Measurements from ENCODE around the gene SLC26A8.

Gene SLC26A8

DNA sequence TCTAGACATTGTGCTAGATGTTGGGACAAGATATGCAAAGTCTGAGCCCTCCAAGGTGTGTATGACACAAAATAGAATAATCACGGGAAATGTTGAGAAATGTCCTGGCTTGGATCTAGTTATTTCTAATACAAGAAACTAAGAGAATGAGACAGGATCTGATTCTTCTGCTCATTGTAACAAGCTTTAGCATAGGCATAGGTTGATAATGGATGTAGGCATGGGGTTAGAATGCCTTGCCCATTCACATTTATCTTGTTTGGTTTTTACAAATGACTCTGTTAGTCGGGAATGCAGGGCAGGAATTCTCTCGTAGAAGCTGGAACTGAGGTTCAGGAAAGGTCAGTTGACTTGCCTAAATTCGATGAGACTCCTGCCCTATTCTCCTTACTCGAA is 1.5 kb upstream of the SLC26A8 start:
- Histone ChIP-seq H3K4me1 (ENCODE audit: control insufficient read depth in 1 of 2, insufficient read depth in 1 of 2, low read depth in 1 of 2, low read length in 1 of 2) (peaks cover 68 to 74% of the 10 kb centered on the region in 2 experiments), H3K36me3 (no peaks in the 10 kb centered on the region), H3K27ac (peak overlapping the region; percentile 88), H3K27me3 (no peaks in the 10 kb centered on the region), H3K4me3 (ENCODE audit: low read depth in 1 of 2, low read length in 1 of 2) (no peak overlapping the region), H3K9me3 (no peaks in the 10 kb centered on the region)
- TF ChIP-seq, protein P1, sequence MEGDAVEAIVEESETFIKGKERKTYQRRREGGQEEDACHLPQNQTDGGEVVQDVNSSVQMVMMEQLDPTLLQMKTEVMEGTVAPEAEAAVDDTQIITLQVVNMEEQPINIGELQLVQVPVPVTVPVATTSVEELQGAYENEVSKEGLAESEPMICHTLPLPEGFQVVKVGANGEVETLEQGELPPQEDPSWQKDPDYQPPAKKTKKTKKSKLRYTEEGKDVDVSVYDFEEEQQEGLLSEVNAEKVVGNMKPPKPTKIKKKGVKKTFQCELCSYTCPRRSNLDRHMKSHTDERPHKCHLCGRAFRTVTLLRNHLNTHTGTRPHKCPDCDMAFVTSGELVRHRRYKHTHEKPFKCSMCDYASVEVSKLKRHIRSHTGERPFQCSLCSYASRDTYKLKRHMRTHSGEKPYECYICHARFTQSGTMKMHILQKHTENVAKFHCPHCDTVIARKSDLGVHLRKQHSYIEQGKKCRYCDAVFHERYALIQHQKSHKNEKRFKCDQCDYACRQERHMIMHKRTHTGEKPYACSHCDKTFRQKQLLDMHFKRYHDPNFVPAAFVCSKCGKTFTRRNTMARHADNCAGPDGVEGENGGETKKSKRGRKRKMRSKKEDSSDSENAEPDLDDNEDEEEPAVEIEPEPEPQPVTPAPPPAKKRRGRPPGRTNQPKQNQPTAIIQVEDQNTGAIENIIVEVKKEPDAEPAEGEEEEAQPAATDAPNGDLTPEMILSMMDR (IDR thresholded peaks at IDR 0.05): no peak

DNA sequence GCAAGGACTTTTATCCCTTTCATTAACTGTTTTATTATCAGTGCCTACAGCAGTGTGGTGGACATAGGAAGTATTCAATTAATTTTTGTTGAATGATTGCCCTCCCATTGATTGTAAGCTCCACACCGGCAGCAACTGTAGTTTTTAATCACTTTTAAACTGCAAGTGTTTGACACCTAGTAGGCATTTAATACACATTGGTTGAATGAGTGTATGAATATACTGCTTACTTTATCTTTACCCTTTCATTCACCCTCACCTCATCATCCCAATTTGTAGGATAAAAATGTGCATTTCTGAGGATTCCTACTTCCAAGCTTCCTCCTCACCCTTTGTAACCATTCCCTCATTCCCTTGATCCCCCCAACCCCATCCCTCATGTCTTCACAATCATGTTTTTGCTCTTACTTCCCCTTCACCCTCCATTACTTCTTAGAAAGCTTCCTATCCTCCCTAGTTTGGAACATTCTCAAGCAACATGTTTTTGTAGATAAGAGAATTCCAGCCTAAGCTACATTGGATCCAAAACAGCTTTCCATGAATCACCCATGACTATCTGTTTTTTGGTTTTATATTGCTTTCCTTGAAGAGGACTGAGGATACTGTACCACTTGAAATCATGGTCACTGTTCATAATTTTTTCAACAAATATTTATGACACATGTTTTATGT is 955 bp upstream of the SLC26A8 start:
- TF ChIP-seq, protein P1 (IDR thresholded peaks at IDR 0.05): no peak
- H3K27me3 ChIP-seq: no peaks in the 10 kb centered on the region
- H3K4me1 ChIP-seq (ENCODE audit: control insufficient read depth in 1 of 2, insufficient read depth in 1 of 2, low read depth in 1 of 2, low read length in 1 of 2): peaks cover 70 to 74% of the 10 kb centered on the region in 2 experiments
- H3K27ac ChIP-seq: peak overlapping the region; percentile 88
- H3K36me3 ChIP-seq: no peaks in the 10 kb centered on the region
- peak overlapping the region; percentile 68 to 70 for H3K4me3 ChIP-seq (ENCODE audit: low read depth in 1 of 2, low read length in 1 of 2)
- H3K9me3 ChIP-seq: no peaks in the 10 kb centered on the region

DNA sequence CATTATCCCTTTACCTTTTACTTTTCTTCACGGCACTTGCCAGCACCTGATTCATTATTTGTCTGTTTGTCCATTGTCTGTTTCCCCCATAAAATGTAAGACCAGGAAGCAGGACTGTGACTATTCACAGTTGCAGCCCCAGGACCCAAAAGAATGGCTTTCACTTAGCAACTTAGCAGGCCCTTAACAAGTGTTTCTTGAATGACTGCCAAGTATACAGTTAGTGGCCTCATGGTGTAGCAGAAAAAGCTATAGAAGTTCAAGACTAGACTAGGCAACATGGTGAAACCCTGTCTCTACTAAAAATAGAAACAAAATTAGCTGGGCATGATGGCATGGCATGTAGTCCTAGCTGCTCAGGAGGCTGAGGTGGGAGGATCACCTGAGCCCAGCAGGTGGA is 4.3 kb downstream of the SLC26A8 start:
- peak overlapping the region; percentile 97 for H3K27ac ChIP-seq
- H3K4me3 ChIP-seq (ENCODE audit: low read depth in 1 of 2, low read length in 1 of 2): no peak overlapping the region
- no peaks in the 10 kb centered on the region for H3K9me3 ChIP-seq
- TF ChIP-seq, protein P1 (IDR thresholded peaks at IDR 0.05): no peak
- no peaks in the 10 kb centered on the region for H3K36me3 ChIP-seq
- no peaks in the 10 kb centered on the region for H3K27me3 ChIP-seq
- H3K4me1 ChIP-seq (ENCODE audit: control insufficient read depth in 1 of 2, insufficient read depth in 1 of 2, low read depth in 1 of 2, low read length in 1 of 2): peaks cover 93 to 97% of the 10 kb centered on the region in 2 experiments

DNA sequence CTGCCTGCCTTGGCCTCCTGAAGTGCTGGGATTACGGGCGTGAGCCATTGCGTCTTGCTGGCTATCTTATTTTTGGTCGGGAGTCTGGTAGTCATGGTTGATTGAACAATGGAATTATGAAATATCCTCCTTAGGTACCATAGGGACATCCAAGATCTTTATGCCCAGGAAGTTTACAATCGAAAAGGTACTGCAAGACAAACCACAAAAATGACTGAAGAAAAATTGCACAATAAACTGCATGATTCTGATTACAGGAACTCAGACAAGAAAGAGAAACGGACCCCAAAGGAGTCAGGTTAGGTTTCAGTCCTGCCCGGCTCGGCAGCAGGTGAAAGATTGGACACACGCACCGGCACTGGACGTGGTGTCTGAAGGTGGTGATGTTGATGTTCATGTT is 5.3 kb downstream of the SLC26A8 start:
- TF ChIP-seq, protein P1 (IDR thresholded peaks at IDR 0.05): no peak
- Histone ChIP-seq H3K9me3 (no peaks in the 10 kb centered on the region), H3K36me3 (no peaks in the 10 kb centered on the region), H3K27me3 (no peaks in the 10 kb centered on the region), H3K4me3 (ENCODE audit: low read depth in 1 of 2, low read length in 1 of 2) (peak overlapping the region; percentile 53 to 55), H3K4me1 (ENCODE audit: control insufficient read depth in 1 of 2, insufficient read depth in 1 of 2, low read depth in 1 of 2, low read length in 1 of 2) (peaks cover 93 to 97% of the 10 kb centered on the region in 2 experiments), H3K27ac (peak overlapping the region; percentile 97)

DNA sequence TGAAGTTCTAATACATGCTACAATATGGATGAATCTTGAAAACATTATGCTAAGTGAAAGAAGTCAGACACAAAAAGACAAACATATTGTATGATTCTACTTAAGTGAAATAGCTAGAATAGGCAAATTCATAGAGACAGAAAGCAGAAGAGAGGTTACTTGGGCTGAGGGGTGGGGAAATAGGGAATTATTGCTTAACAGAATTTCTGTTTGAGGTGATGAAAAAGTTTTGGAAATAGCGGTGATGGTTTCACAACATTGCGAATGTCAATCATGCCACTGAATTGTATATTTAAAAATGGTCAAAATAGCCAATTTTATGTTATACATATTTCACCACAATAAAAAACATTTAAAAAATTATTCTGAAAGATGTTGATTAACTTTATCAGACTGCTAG is 6.1 kb downstream of the SLC26A8 start:
- Histone ChIP-seq H3K36me3 (no peaks in the 10 kb centered on the region), H3K4me1 (ENCODE audit: control insufficient read depth in 1 of 2, insufficient read depth in 1 of 2, low read depth in 1 of 2, low read length in 1 of 2) (peaks cover 91 to 94% of the 10 kb centered on the region in 2 experiments), H3K27me3 (no peaks in the 10 kb centered on the region), H3K27ac (peak overlapping the region; percentile 97), H3K9me3 (no peaks in the 10 kb centered on the region), H3K4me3 (ENCODE audit: low read depth in 1 of 2, low read length in 1 of 2) (peak overlapping the region; percentile 53 to 55)
- TF ChIP-seq, protein P1 (IDR thresholded peaks at IDR 0.05): no peak
